ENCODE measurements around the gene SMTNL2.

- TF ChIP-seq CTCF (IDR thresholded peaks at IDR 0.05; ENCODE audit: low read length) (no peak), EZH2 (optimal IDR thresholded peaks at IDR 0.05; ENCODE audit: low read depth, low read length) (no peak)
These were observed 58.0 kb downstream of the SMTNL2 start for GRCh38 chr17:4642286-4642685.

All from MM.1S (cell line).